Transverse colon (tissue), 3 donors: ENCODE results near the gene CABP4.

Experiments used
- EP300 ChIP-seq: sonication (generic); formaldehyde crosslinking; IDR thresholded peaks from one replicate; pipeline ENCODE4 v1.6.1; 2017; ENCODE audit warnings: antibody characterized with exemption, low read depth
- POLR2A ChIP-seq: fragments of 450-650 bp; IDR thresholded peaks from one replicate; pipeline ENCODE4 v1.6.1; 2016; ENCODE audit warnings: antibody characterized with exemption, mild to moderate bottlenecking, moderate library complexity
- TF ChIP-seq, protein P1 (sequence below), 5 experiments: fragments of 200-600 bp in 3 of 5; fragments of 450-650 bp in 2 of 5; sonication (generic) in 3 of 5; IDR thresholded peaks; 1 replicate in 2 of 5; 2 replicates in 3 of 5; pipeline ENCODE4 v1.5.1; 2016 to 2017; ENCODE audit warnings: antibody characterized with exemption in 5 of 5, inconsistent platforms in 3 of 5, mild to moderate bottlenecking in 2 of 5, moderate library complexity in 1 of 5

GRCh38 chr11:67482827-67483798, 28.0 kb downstream of the CABP4 start, which contains the start of gene AIP:
- TF ChIP-seq, protein P1, sequence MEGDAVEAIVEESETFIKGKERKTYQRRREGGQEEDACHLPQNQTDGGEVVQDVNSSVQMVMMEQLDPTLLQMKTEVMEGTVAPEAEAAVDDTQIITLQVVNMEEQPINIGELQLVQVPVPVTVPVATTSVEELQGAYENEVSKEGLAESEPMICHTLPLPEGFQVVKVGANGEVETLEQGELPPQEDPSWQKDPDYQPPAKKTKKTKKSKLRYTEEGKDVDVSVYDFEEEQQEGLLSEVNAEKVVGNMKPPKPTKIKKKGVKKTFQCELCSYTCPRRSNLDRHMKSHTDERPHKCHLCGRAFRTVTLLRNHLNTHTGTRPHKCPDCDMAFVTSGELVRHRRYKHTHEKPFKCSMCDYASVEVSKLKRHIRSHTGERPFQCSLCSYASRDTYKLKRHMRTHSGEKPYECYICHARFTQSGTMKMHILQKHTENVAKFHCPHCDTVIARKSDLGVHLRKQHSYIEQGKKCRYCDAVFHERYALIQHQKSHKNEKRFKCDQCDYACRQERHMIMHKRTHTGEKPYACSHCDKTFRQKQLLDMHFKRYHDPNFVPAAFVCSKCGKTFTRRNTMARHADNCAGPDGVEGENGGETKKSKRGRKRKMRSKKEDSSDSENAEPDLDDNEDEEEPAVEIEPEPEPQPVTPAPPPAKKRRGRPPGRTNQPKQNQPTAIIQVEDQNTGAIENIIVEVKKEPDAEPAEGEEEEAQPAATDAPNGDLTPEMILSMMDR (IDR thresholded peaks at IDR 0.05): peak in 3 of 5 experiments; percentile 21 to 69 (median 50)
- peak; percentile 78 for TF ChIP-seq POLR2A
- TF ChIP-seq EP300: no peak
